H1 (cell line): Measurements from ENCODE around the gene PHF1. TPM values are rescaled to one million over a fixed set of nuclear protein-coding genes. Genes with fewer than 3 reads are reported as not detected.

Source experiments
- RXRA ChIP-seq: IDR thresholded peaks from 2 replicates; pipeline ENCODE4 v1.6.1; 2011; ENCODE audit warnings: low read depth, mild to moderate bottlenecking, low read length, moderate library complexity; ENCODE audit not compliant: insufficient read depth
- polyA plus RNA-seq, 7 experiments: library from polyadenylated mRNA; depleted of rRNA in 3 of 7; stranded (reverse) in 5 of 7; unstranded in 2 of 7; fragments of >200 nt in 5 of 7; fragments of 200-250 nt in 2 of 7; gene quantifications; 1 replicate in 5 of 7; 2 replicates in 1 of 7; 4 replicates in 1 of 7; pipeline versions ENCODE4 v1.2.1 to v1.2.3, GENCODE V29; 2011 to 2013; ENCODE audit warnings: missing spikeins in 2 of 7, mixed read lengths in 2 of 7
- total RNA-seq: library from RNA; stranded (reverse); fragmentation: NEBNext Ultra II Directional; extraction: Animal tissue kit (Norgen Biotek cat#: 25700); gene quantifications from 2 replicates; pipeline ENCODE4 v1.2.1, GENCODE V29; 2021
- TF ChIP-seq, protein P1 (sequence below): IDR thresholded peaks from 2 replicates; pipeline ENCODE4 v1.6.1; 2011; ENCODE audit warnings: low read length, improper control_type of control experiment

The PHF1 gene
- total and polyA plus RNA-seq, 2 of the 8 experiments (the other 6 are each of a cell fraction or from before 2014, with no cell fraction given), result 47.3 to 78.6 TPM

DNA sequence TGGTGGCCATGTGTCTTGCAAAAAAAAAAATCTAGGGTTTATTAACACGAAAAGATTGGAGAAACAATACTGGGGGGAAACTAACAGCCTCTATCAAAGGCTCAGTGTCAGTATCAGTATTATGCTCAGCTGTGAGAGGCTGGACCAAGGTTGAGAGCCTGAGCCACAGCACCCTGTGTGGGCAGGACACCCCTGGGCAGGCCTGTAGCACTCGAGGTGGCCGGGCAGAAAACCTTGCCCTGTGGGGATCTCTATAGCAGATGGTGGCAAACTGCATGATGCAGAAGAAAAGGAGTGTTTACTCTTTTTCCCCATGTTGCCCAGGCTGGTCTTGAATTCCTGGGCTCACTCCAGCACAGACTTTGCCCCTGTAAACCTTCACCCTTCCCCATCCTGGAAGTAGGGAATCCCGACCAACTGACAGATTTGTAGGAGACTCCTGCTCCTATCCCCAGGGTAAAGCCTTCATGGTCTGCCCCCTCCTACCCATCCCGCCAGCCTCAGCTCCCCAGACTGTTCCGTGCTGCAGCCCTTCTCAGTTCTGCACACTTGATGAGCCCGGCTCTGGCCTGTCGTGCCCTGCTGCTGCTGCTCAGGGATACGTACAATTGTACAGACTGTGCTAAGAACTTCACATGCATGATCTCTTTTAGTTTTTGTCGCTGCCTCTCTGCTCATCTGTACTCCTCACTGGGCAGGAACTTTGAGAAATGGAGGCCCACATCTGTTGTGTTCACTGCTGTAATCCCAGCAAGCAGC, 27.2 kb upstream of the PHF1 start (continued):
- TF ChIP-seq, protein P1, sequence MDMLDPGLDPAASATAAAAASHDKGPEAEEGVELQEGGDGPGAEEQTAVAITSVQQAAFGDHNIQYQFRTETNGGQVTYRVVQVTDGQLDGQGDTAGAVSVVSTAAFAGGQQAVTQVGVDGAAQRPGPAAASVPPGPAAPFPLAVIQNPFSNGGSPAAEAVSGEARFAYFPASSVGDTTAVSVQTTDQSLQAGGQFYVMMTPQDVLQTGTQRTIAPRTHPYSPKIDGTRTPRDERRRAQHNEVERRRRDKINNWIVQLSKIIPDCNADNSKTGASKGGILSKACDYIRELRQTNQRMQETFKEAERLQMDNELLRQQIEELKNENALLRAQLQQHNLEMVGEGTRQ, result no peak
- no peak for TF ChIP-seq RXRA
